ENCODE results near the gene PITPNM3.

The PITPNM3 gene

DNA sequence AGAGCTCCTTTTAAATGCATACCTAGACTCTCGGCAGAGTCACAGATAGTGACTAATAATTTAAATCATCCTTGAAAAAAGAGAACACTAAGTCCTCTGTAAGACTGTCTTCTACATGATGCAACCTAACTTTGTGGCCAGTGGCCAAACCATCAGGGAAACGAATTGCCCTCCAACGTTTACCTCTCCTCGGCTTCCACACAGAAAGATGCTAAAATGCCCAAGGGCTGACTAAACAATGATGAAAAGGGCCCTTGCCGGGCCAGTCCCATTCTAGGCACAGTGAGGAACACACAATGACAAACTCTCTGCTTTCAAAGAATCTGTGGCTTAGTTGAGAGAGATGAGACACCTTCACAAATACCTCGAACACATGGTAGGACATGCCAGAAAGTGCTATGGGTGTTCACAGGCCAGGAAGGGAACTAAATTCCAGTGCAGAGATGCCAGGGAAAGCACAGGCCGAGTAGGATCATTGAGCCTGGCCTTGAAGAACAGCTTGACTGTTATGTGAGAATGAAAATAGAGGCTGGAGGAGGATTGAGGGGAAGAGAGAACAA is 35.3 kb upstream of the PITPNM3 start:
- H3K27ac ChIP-seq (ENCODE audit: low read length) = no peak overlapping the region
- H3K4me3 ChIP-seq (ENCODE audit: low read length) = no peak overlapping the region
- no peaks in the 10 kb centered on the region for H3K4me1 ChIP-seq (ENCODE audit: control insufficient read depth, low read depth, low read length)
- H3K36me3 ChIP-seq (ENCODE audit: control insufficient read depth, low read depth, low read length) = peaks cover 83% of the 10 kb centered on the region
- no peaks in the 10 kb centered on the region for H3K9me3 ChIP-seq (ENCODE audit: control insufficient read depth, low read depth, low read length)
- H3K9ac ChIP-seq (ENCODE audit: low read length) = no peak overlapping the region
- no peaks in the 10 kb centered on the region for H3K27me3 ChIP-seq (ENCODE audit: control insufficient read depth, insufficient read depth, low read length)

DNA sequence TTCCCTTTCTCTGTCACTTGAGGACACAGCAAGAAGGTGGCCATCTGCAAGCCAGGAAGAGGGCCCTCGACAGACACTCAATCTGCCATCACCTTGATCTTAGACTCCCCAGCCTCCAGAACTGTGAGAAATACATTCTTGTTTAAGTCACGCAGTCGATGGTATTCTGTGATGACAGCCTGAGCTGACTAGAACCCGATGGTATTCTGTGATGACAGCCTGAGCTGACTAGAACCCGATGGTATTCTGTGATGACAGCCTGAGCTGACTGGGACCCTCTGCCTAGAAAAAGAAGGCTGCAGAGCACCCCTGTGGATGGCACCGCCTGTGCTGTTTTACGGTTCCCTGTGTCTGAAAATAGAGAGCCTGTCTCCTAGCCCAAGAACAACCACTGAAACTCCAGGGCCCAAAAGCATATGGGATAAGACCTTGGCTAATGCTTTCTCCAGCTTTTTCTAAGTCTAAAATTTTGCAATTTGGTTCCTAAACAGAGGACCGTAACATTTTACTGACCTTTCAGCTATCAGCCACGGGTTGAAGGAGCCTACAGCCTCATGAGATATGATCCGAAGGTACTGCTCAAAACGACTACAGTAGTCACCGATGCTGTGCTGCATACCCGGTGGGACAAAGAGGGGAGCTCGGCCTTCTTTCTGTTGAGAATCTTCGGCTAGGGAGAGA is 33.1 kb upstream of the PITPNM3 start:
- Histone ChIP-seq H3K27ac (ENCODE audit: low read length) (no peak overlapping the region), H3K27me3 (ENCODE audit: control insufficient read depth, insufficient read depth, low read length) (no peaks in the 10 kb centered on the region), H3K36me3 (ENCODE audit: control insufficient read depth, low read depth, low read length) (peaks cover 83% of the 10 kb centered on the region), H3K4me1 (ENCODE audit: control insufficient read depth, low read depth, low read length) (no peaks in the 10 kb centered on the region), H3K9me3 (ENCODE audit: control insufficient read depth, low read depth, low read length) (no peaks in the 10 kb centered on the region), H3K4me3 (ENCODE audit: low read length) (no peak overlapping the region), H3K9ac (ENCODE audit: low read length) (no peak overlapping the region)

GRCh38 chr17:6588165-6588564 is 31.8 kb upstream of the PITPNM3 start:
- H3K4me1 ChIP-seq (ENCODE audit: control insufficient read depth, low read depth, low read length) = no peaks in the 10 kb centered on the region
- peaks cover 82% of the 10 kb centered on the region for H3K36me3 ChIP-seq (ENCODE audit: control insufficient read depth, low read depth, low read length)
- H3K27me3 ChIP-seq (ENCODE audit: control insufficient read depth, insufficient read depth, low read length) = no peaks in the 10 kb centered on the region
- H3K9ac ChIP-seq (ENCODE audit: low read length) = no peak overlapping the region
- no peak overlapping the region for H3K27ac ChIP-seq (ENCODE audit: low read length)
- H3K9me3 ChIP-seq (ENCODE audit: control insufficient read depth, low read depth, low read length) = no peaks in the 10 kb centered on the region
- no peak overlapping the region for H3K4me3 ChIP-seq (ENCODE audit: low read length)

DNA sequence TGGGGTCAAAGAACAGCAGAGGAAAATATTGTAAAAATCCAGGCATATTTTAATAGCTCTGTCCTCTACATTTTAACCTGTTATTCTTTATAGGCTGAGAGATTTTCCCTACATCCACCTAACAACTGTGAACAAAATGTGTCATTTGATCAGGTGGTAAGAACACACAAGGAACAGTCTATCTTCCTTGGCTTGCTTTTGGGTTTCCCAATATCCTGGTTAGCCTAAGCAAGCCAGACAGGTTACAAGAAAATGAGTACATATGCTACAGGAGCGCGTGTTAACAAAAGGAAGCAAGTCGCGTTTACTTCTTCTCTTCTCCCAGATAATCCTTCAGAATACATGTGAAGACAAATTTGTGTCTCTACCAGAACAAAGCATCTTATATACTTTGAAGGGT is 31.0 kb upstream of the PITPNM3 start:
- no peak overlapping the region for H3K9ac ChIP-seq (ENCODE audit: low read length)
- no peaks in the 10 kb centered on the region for H3K9me3 ChIP-seq (ENCODE audit: control insufficient read depth, low read depth, low read length)
- no peaks in the 10 kb centered on the region for H3K27me3 ChIP-seq (ENCODE audit: control insufficient read depth, insufficient read depth, low read length)
- H3K27ac ChIP-seq (ENCODE audit: low read length) = no peak overlapping the region
- peaks cover 84% of the 10 kb centered on the region for H3K36me3 ChIP-seq (ENCODE audit: control insufficient read depth, low read depth, low read length)
- H3K4me1 ChIP-seq (ENCODE audit: control insufficient read depth, low read depth, low read length) = no peaks in the 10 kb centered on the region
- H3K4me3 ChIP-seq (ENCODE audit: low read length) = no peak overlapping the region

DNA sequence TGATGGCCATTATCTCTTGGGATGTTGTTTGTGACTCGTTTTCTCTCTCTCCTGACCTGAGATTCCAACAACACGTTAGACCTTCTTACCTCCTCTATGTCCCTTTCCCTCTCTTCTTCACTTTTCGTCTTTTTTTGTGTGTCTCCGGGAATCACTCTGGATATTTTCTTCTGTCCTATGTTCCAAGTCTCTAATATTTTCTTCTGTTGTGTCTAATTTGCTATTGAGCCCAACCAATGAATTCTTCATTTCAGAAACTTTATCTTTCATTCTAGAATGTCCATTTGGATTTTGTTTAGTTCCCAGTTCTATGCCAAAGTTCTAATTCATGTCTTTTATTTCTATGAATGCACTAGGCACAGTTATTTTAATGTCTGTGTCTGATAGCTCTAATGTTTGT is 27.1 kb upstream of the PITPNM3 start:
- Histone ChIP-seq H3K4me1 (ENCODE audit: control insufficient read depth, low read depth, low read length) (no peaks in the 10 kb centered on the region), H3K9ac (ENCODE audit: low read length) (no peak overlapping the region), H3K27me3 (ENCODE audit: control insufficient read depth, insufficient read depth, low read length) (no peaks in the 10 kb centered on the region), H3K4me3 (ENCODE audit: low read length) (no peak overlapping the region), H3K27ac (ENCODE audit: low read length) (no peak overlapping the region), H3K36me3 (ENCODE audit: control insufficient read depth, low read depth, low read length) (peaks cover 51% of the 10 kb centered on the region), H3K9me3 (ENCODE audit: control insufficient read depth, low read depth, low read length) (no peaks in the 10 kb centered on the region)

GRCh38 chr17:6580625-6581024 is 24.3 kb upstream of the PITPNM3 start:
- Histone ChIP-seq H3K9ac (ENCODE audit: low read length) (no peak overlapping the region), H3K27ac (ENCODE audit: low read length) (no peak overlapping the region), H3K4me3 (ENCODE audit: low read length) (no peak overlapping the region), H3K27me3 (ENCODE audit: control insufficient read depth, insufficient read depth, low read length) (no peaks in the 10 kb centered on the region), H3K9me3 (ENCODE audit: control insufficient read depth, low read depth, low read length) (no peaks in the 10 kb centered on the region), H3K4me1 (ENCODE audit: control insufficient read depth, low read depth, low read length) (peaks cover under 1% of the 10 kb centered on the region), H3K36me3 (ENCODE audit: control insufficient read depth, low read depth, low read length) (peaks cover 28% of the 10 kb centered on the region)

GRCh38 chr17:6578491-6578890 is 22.1 kb upstream of the PITPNM3 start:
- H3K9me3 ChIP-seq (ENCODE audit: control insufficient read depth, low read depth, low read length) = no peaks in the 10 kb centered on the region
- H3K27me3 ChIP-seq (ENCODE audit: control insufficient read depth, insufficient read depth, low read length) = no peaks in the 10 kb centered on the region
- no peak overlapping the region for H3K4me3 ChIP-seq (ENCODE audit: low read length)
- H3K36me3 ChIP-seq (ENCODE audit: control insufficient read depth, low read depth, low read length) = peaks cover 13% of the 10 kb centered on the region
- H3K4me1 ChIP-seq (ENCODE audit: control insufficient read depth, low read depth, low read length) = peaks cover 5% of the 10 kb centered on the region
- H3K9ac ChIP-seq (ENCODE audit: low read length) = no peak overlapping the region
- no peak overlapping the region for H3K27ac ChIP-seq (ENCODE audit: low read length)

- Histone ChIP-seq H3K36me3 (ENCODE audit: control insufficient read depth, low read depth, low read length) (peaks cover 6% of the 10 kb centered on the region), H3K27ac (ENCODE audit: low read length) (no peak overlapping the region), H3K27me3 (ENCODE audit: control insufficient read depth, insufficient read depth, low read length) (no peaks in the 10 kb centered on the region), H3K4me1 (ENCODE audit: control insufficient read depth, low read depth, low read length) (peaks cover 5% of the 10 kb centered on the region), H3K9me3 (ENCODE audit: control insufficient read depth, low read depth, low read length) (no peaks in the 10 kb centered on the region), H3K9ac (ENCODE audit: low read length) (no peak overlapping the region), H3K4me3 (ENCODE audit: low read length) (no peak overlapping the region)
Measured at GRCh38 chr17:6577686-6578263, 21.4 kb upstream of the PITPNM3 start.

DNA sequence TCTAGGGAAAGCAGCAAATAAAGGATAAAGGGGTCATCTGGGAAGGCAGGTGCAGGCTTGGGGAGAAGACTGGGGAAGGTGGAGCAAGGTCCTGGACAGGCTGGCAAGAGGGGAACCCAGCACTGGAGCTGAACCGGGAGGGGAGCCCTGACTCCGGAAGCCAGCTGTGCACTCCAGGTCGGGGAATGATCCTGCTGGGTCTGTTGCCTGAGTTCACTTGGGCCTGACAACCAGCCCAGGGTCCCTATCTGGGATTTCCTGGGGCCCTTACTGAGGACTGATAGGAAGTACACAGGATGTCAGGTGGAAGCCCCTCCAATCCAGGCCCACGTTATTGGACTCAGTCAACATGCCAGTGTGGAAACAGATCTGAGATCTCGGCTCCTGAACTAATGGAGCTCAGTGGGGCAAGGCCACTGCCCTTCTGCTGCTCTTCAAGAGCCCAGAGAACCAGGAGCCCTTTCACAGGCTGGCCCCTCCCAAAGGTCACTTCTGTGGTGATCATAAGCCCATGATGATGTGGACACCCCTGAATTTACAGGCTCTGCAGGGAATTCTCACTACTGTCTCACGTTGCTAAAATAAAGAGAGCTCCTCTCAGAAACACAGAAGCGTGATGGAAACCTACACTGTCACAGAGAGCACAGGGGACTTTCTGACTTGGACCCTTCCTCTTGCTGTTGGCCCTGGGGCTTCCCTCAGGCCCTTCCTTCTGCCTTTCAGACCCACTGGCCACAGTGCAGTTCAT is 19.9 kb upstream of the PITPNM3 start:
- H3K4me3 ChIP-seq (ENCODE audit: low read length) = no peak overlapping the region
- no peak overlapping the region for H3K9ac ChIP-seq (ENCODE audit: low read length)
- no peak overlapping the region for H3K27ac ChIP-seq (ENCODE audit: low read length)
- no peaks in the 10 kb centered on the region for H3K9me3 ChIP-seq (ENCODE audit: control insufficient read depth, low read depth, low read length)
- no peaks in the 10 kb centered on the region for H3K36me3 ChIP-seq (ENCODE audit: control insufficient read depth, low read depth, low read length)
- H3K4me1 ChIP-seq (ENCODE audit: control insufficient read depth, low read depth, low read length) = peaks cover 5% of the 10 kb centered on the region
- H3K27me3 ChIP-seq (ENCODE audit: control insufficient read depth, insufficient read depth, low read length) = no peaks in the 10 kb centered on the region

DNA sequence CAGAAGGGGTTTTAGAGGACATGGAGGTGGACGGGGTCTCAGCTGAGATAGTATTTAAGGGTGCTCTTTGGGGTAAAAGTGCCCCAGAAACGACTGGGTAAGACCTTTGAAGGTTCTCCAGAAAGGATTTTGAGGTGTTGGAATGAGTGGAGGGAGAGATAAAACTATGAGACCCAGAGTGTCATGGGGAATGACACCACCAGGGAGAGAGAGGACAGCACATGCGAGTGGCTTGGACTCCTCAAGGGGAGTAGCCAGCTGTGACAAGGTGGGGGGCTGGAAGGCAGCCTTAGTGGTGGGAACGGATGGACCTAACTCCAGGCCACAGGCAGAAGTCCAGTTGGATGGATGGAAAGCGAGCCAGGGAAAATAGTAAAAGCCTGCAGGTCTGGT is 19.2 kb upstream of the PITPNM3 start:
- no peaks in the 10 kb centered on the region for H3K36me3 ChIP-seq (ENCODE audit: control insufficient read depth, low read depth, low read length)
- H3K4me3 ChIP-seq (ENCODE audit: low read length) = no peak overlapping the region
- H3K4me1 ChIP-seq (ENCODE audit: control insufficient read depth, low read depth, low read length) = peaks cover 5% of the 10 kb centered on the region
- H3K27ac ChIP-seq (ENCODE audit: low read length) = no peak overlapping the region
- no peaks in the 10 kb centered on the region for H3K27me3 ChIP-seq (ENCODE audit: control insufficient read depth, insufficient read depth, low read length)
- no peak overlapping the region for H3K9ac ChIP-seq (ENCODE audit: low read length)
- no peaks in the 10 kb centered on the region for H3K9me3 ChIP-seq (ENCODE audit: control insufficient read depth, low read depth, low read length)

- H3K4me1 ChIP-seq (ENCODE audit: control insufficient read depth, low read depth, low read length) = peaks cover 5% of the 10 kb centered on the region
- no peak overlapping the region for H3K9ac ChIP-seq (ENCODE audit: low read length)
- H3K27ac ChIP-seq (ENCODE audit: low read length) = no peak overlapping the region
- no peak overlapping the region for H3K4me3 ChIP-seq (ENCODE audit: low read length)
- H3K36me3 ChIP-seq (ENCODE audit: control insufficient read depth, low read depth, low read length) = no peaks in the 10 kb centered on the region
- H3K9me3 ChIP-seq (ENCODE audit: control insufficient read depth, low read depth, low read length) = no peaks in the 10 kb centered on the region
- no peaks in the 10 kb centered on the region for H3K27me3 ChIP-seq (ENCODE audit: control insufficient read depth, insufficient read depth, low read length)
Measured at GRCh38 chr17:6574687-6575595, 18.6 kb upstream of the PITPNM3 start.
